GM19023 (cell line): ENCODE measurements around the gene WDR7.

Source experiments
- ATAC-seq: cut with Tn5 transposase; IDR thresholded peaks from one replicate; pipeline ENCODE4 v1.9.1; 2021; ENCODE audit warnings: mild to moderate bottlenecking, moderate library complexity; ENCODE audit not compliant: unreplicated experiment

WDR7 gene

GRCh38 chr18:56650944-56651770 lies at the start of gene WDR7:
Gene WDR7 (plus strand): TSS chr18:56651359. CDS start chr18:56672516, 21,157 bp downstream.
- ATAC-seq = peak; percentile 96

GRCh38 chr18:56606618-56607017 lies 44.5 kb upstream of the WDR7 start:
- no peak for ATAC-seq

- no peak for ATAC-seq
Observed at GRCh38 chr18:56615738-56616520, 35.2 kb upstream of the WDR7 start.

- no peak for ATAC-seq
Observed at GRCh38 chr18:56627991-56628390, 23.2 kb upstream of the WDR7 start.

- ATAC-seq = no peak
Observed at GRCh38 chr18:56632070-56633022, 18.8 kb upstream of the WDR7 start.

GRCh38 chr18:56635007-56635406 lies 16.2 kb upstream of the WDR7 start:
- ATAC-seq = no peak

GRCh38 chr18:56637176-56637575 lies 14.0 kb upstream of the WDR7 start:
- ATAC-seq = no peak

- peak; percentile 13 for ATAC-seq
Observed at GRCh38 chr18:56637711-56638231, 13.4 kb upstream of the WDR7 start.

- peak; percentile 97 for ATAC-seq
Observed at GRCh38 chr18:56638232-56639103, 12.7 kb upstream of the WDR7 start, which contains the start of gene TXNL1. Gene TXNL1 (minus strand): TSS chr18:56638592. CDS start chr18:56638440, 152 bp downstream.

- ATAC-seq = peak; percentile 9
Observed at GRCh38 chr18:56639104-56639381, 12.1 kb upstream of the WDR7 start.

- no peak for ATAC-seq
Observed at GRCh38 chr18:56639571-56639970, 11.6 kb upstream of the WDR7 start.

GRCh38 chr18:56641714-56642337 lies 9.3 kb upstream of the WDR7 start:
- no peak for ATAC-seq

- no peak for ATAC-seq
Observed at GRCh38 chr18:56643381-56643780, 7.8 kb upstream of the WDR7 start.

- ATAC-seq = no peak
Observed at GRCh38 chr18:56645415-56646016, 5.6 kb upstream of the WDR7 start.

GRCh38 chr18:56647071-56647470 lies 4.1 kb upstream of the WDR7 start:
- no peak for ATAC-seq

- ATAC-seq = no peak
Observed at GRCh38 chr18:56647951-56648893, 2.9 kb upstream of the WDR7 start.

- ATAC-seq = no peak
Observed at GRCh38 chr18:56649996-56650395, 1.2 kb upstream of the WDR7 start.

GRCh38 chr18:56651771-56652092 lies 573 bp downstream of the WDR7 start:
- no peak for ATAC-seq
